NAMALWA (cell line): Measurements from ENCODE around the gene SLC2A4.

Experiments used
- DNase-seq: peaks from one replicate; pipeline ENCODE4 v3.0.0-alpha.2; 2015; ENCODE audit warnings: low spot score

The SLC2A4 gene

DNA sequence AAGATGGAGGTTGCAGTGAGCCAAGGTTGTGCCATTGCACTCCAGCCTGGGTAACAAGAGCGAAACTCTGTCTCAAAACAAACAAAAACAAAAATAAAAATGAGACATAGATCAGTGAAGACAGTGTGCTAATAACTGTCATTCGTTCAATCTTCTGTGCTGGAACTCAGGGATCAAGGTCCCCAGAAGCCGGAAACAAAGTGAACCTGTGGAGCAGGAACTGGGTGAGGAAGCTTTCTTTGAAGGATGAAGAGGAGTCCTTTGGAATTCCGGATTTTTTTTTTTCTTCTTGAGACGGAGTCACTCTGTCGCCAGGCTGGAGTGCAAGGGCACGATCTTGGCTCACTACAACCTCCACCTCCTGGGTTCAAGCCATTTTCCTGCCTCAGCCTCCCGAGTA is 2.1 kb upstream of the SLC2A4 start:
- DNase-seq: no peak

DNA sequence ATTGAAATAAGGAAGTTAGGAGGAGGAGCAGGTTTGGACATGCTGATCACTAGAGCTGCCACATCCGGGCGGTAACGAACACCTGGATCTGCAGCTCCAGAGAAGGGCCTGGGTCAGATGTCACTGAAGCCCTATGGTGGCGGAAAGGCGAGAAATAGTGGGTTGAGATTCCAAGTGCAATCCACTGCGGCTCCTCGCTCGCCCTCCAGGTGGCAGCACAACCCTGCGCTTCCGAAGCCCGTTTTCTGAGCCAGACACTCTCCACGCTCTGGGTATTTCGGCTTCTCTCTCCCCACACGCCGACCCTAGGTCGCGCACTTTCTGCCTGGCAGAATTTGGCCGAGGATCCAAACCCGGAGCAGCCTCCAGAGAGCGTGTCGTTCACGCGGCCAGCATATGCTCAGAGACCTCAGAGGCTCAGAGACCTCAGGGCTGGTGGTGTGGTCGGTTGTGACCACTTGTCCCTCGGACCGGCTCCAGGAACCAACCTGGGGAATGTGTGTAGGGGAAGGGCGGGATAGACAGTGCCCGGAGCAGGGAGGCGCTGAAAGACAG is 922 bp upstream of the SLC2A4 start:
- DNase-seq: peak; percentile 91

DNA sequence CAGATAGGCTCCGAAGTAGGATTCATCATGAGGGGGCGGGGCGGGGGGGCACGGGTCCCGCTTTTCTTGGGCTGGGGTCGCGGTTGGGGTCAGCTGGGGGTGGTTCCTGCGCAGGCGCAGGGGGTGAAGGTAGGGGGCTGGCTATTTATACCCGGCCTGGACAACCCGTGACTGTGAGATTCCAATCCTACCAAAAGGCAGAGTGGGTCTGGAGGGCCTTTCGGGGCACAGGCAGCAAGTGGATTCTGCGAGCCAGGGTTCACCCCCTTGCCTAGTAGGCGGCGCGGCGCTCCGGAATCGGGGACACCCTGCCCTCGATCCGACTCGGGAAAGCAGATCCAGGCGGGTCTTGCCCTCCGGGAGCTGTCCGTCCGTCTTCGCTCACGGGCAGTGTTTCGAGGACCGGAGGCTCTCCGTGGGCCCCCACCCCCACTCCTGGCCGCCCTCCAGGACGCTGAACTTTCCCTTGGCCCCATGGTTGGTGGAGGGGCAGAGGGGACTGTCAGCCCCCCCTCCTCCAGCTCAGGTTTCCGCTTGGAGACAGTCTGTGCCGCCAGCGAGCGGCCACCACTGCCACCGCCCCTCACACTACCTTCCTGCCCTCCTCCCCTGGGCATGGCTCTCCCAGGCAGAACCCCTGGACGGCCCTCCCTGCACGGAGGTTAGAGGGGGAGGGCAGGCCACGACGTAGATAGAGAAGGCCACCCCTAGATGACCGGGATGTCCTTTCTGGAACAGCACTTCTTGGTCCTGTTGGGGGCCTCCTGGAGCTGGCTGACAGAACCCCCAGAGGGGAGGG is 634 bp downstream of the SLC2A4 start:
- no peak for DNase-seq

DNA sequence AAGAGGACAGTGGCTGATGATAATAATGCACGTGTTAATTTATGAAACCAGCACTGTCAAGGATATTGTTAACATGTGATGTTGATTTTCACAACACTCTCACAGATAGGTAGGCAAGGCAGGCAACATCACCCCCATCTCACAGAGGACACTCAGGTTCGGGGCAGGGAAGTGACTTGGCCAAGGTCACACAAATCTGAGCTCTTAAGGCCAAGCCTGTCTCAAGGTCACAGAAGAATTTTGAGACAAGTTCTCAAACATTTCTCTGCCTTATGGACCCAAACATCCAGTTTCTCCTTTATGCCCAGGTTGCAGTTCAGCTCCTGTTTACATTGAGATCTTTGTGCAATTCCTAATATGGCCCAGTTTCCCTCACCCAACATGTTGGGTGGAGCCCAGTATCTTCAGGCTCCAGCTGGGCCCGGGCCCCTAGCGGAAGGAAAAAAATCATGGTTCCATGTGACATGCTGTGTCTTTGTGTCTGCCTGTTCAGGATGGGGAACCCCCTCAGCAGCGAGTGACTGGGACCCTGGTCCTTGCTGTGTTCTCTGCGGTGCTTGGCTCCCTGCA is 1.3 kb downstream of the SLC2A4 start:
- DNase-seq: peak; percentile 35

DNA sequence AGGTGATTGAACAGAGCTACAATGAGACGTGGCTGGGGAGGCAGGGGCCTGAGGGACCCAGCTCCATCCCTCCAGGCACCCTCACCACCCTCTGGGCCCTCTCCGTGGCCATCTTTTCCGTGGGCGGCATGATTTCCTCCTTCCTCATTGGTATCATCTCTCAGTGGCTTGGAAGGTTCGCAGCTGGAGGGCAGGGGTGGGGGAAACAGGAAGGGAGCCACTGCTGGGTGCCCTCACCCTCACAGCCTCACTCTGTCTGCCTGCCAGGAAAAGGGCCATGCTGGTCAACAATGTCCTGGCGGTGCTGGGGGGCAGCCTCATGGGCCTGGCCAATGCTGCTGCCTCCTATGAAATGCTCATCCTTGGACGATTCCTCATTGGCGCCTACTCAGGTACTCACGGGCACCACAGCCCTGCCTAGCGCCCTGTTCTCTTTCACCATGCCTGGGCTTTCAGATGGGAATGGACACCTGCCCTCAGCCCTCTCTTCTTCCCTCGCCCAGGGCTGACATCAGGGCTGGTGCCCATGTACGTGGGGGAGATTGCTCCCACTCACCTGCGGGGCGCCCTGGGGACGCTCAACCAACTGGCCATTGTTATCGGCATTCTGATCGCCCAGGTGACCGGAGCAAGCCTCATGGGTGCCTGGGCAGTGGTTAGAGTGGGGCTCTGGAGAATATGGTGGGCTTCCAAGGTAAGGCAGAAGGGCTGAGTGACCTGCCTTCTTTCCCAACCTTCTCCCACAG is 2.1 kb downstream of the SLC2A4 start:
- DNase-seq: no peak

DNA sequence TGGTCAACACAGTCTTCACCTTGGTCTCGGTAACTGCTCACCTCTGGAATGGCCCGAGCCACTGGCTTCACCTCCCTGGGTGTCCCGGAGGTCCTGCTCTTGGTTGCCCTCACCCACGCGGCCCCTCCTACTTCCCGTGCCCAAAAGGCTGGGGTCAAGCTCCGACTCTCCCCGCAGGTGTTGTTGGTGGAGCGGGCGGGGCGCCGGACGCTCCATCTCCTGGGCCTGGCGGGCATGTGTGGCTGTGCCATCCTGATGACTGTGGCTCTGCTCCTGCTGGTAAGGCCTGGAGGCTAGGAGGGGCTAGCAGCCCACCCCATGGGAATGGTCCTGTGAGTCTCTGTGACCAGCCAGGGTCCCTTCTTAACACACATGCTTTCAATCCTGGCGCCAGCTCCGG is 3.4 kb downstream of the SLC2A4 start:
- no peak for DNase-seq

DNA sequence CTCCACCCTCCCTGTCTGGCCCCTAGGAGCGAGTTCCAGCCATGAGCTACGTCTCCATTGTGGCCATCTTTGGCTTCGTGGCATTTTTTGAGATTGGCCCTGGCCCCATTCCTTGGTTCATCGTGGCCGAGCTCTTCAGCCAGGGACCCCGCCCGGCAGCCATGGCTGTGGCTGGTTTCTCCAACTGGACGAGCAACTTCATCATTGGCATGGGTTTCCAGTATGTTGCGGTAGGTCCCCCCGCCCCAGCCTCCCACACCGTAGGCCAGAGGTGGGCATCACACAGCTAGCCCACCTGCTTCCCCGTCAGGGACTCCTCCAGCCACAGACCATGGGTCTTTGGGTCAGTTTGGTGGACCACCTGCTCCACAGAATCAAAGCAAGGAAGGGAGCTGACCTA is 4.2 kb downstream of the SLC2A4 start:
- no peak for DNase-seq

DNA sequence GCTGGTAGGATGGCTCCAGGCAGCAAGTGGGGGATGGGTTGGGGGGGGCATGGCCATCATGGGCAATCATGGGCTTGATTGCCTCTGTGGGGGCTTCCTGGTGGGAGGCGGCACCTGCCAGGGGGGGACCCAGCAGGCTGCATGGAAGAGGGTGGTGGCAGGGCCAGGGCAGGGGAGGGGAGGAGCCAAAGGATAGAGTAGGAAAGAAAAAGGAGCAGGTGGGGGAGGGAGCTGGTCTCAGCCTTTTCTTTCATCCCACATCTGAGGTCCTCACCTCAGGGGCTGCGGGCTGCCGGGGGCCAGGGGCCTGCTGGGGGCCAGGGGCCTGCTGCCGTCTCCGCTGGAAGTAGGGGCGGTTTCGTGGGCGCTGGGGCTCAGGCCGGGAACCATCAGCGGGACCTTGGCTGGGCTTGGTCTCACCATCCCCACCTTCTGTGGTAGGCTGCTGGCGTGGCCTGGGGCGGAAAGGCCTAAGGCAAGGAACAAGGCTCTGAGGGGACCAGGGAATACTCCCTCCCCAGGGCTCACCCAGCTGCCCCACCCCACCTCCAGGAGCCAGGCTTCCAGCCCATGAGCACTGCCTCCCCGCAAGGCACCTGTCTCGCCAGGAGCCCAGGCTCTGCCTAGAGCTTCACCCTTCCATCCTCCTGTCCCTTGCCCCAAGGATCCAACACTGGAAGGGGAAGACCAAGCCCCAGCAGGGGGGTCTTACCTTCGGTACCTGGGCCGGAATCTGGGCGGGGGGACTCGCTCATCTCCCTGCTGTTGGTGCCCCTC is 7.9 kb downstream of the SLC2A4 start:
- DNase-seq: no peak

DNA sequence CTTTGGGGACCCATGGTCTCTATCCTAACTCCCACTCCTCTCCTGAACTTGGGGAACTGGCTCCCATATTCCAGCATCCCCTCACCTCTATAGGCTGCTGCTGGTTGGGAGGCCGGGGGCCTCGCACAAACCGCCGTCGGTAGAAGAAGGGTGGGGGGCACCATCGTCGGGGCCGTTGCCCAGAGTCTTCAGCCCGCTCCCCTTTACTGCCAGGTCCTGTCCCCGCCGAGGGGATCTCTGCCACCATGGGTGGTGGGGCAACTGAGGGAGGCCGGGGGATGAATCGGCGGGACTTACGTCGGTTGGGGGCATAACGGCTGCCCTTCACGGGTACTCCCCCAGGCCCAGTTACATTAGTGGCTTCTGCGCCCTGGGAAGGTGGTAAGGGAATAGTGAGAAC is 8.6 kb downstream of the SLC2A4 start:
- no peak for DNase-seq

DNA sequence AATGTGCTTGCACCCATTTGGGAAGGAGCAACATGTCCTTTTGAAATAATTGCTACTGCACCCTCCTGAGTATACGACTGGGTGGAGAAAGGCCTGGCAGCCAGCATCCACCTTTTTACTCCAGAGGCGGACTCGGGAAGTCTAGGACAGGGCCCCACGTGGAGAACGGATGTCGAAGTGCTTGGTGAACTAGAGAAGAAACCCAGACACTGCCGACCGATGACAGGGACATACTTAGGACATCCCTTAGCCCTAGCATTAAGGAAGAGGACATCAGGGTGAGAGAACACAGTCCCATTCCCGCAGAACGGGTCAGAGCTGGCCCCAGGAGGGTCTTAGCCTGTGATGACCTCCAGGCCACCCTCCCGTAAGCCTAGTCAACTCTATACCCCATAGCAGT is 9.2 kb downstream of the SLC2A4 start:
- DNase-seq: no peak

DNA sequence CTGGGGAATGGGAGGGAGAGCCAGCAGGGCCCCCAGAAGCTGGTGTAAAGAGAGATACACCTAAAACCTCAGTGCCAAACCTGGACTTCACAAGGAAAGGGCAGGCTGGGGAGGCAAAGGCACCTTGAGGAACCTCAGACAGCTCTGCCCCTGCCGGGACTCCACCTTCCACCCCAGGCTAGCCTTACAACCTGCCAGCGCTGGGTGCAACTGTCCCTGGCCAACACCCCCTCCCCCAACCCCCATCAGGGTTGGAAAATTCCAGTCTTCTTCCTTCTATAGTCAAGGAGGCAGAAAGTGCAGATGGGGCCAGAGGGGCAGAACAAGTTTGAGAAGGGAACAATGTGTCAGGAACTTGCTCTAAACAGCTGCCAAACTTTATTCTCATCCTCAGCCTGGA is 10.7 kb downstream of the SLC2A4 start:
- no peak for DNase-seq

DNA sequence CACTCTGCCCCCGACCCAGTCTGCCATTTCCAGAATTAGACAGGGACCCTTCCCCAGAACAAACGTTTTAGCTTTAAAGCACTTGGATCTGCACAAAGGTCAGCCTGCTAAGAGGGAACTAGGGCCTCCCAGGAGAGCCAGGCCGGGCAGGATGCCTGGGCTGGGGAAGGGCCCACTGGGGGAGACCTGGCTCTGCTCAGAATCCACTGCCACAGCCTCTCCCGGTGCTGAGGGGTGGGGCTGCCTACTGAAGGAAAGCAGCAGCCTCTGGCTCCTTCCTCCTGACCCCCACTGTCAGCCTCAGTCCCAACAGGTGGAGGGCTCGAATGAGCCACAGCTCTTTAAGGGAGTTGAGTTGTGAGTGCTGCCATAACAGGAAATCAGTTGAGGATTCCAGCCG is 11.2 kb downstream of the SLC2A4 start:
- DNase-seq: no peak

DNA sequence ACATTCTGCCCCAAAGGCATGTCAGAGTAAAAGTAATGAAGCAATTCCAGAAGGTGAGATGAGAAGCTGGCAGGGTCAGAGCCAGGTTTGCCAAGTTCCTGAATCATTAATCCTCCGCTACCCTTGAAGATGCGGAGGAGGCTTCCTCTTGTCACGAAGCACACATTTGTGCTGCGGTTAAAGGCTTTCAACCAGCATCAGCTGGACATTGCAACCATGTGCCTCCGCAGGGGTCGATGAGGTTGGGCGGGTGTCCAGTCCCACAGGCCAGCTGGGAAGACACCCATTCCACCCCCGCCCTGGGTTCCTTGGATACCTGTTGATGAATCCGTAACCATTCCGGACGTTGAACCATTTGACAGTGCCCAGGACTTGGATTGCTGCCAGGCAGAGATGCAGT is 11.6 kb downstream of the SLC2A4 start:
- no peak for DNase-seq

DNA sequence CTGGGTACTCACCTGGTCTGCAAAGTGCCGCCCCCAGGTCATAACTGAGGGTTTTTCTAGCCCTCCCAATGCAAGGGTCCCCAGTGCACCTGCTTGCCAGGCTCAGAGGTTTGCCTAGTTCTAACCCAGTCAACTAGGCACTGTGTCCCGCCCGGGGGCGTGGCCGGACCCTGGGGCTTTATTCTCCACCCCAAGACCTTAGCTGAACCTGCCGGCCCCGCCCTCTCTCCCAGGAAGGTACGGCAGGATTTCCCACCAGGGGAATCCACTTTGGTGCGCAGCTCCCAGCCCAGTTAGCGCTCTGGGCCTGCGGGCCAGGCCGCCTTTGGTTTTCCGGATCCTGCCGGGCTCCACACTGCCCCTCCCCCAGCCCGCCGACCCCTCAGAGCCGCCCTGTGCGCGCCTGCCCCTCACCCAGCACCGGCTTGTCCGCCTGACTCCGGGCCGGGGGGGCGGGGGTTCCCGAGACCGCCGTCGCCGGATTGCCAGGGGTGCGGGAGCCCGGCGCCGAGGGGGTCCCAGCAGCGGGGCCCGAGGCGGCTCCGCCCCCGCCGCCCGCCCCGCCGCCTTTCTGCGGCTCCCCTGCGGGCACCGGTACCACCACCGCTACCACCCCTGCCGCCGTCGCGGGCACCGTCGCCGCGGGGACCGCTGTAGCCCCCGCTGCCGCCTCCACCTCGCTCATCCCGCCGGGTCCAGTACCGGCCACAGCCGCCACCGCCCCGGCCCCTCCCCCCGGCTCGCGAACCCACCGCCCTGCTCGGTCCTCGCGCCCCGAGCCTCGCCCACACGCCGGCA is 12.5 kb downstream of the SLC2A4 start:
- DNase-seq: no peak

DNA sequence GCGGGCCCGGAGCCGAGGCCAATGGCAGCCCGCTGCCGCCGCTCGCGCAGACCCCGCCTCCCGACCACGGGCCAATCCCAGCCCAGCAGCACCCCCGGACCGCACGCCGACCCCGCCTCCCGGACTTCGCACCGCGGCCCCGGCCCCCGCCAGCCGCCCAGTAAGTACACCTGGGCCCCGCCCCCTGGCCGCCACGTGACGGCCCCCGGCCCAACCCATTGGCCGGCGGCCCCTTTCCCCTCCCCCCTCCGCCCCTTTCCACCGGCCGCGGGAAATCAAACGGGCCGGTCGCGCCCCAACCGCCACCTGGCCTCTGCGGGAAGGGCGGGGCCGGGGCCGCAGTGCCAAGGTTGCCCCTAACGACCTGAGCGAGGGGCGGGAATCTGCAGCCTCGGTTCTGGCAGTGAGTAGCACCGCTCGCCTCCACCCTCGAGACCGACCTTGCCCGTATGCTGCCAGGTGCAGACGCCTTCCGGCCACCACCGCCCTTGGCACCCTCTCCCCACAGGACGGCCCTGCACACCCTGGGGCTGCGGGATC is 13.2 kb downstream of the SLC2A4 start, which contains the start of gene YBX2:
TSS of gene YBX2 (minus strand) at position 26 of the 540 bp plus-strand sequence. CDS start 139 bp downstream, outside the sequence.
- DNase-seq: peak; percentile 81

DNA sequence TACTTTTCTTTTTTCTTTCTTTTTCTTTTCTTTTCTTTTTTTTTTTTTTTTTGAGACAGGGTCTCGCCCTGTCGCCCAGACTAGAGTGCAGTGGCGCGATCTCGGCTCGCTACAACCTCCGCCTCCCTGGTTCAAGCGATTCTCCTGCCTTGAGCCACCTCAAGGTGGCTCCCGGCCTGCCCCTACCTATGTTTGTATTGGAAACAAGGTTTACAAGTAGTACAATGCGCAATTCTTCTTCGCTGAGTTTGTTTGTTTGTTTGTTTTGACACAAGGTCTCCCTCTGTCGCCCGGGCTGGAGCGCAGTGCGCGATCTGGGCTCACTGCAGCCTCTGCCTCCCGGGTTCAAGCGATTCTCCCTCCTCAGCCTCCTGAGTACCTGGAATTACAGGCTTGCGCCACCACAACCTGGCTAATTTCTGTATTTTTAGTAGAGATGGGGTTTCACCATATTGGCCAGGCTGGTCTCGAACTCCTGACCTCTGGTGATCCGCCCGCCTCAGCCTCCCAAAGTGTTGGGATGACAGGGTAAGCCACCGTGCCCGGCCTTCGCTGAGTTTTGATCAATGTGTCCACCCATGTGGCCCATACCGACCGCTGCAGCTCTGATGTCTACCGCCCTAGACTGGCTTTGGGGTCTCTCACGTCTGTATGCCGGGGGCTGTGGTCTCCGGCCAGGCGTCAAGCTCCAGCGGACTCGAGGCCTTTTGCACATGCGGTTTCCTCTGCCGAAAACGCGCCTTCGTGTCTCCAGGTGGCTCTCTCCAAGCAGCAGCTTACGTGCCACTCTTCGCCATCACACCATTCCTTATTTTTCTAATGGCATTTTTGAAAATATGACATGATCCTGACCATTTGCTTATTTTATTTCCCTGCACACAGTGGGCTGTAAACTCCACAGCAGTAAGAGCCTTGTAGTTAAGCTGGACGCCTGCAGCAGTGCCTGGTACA is 14.0 kb downstream of the SLC2A4 start:
- no peak for DNase-seq

DNA sequence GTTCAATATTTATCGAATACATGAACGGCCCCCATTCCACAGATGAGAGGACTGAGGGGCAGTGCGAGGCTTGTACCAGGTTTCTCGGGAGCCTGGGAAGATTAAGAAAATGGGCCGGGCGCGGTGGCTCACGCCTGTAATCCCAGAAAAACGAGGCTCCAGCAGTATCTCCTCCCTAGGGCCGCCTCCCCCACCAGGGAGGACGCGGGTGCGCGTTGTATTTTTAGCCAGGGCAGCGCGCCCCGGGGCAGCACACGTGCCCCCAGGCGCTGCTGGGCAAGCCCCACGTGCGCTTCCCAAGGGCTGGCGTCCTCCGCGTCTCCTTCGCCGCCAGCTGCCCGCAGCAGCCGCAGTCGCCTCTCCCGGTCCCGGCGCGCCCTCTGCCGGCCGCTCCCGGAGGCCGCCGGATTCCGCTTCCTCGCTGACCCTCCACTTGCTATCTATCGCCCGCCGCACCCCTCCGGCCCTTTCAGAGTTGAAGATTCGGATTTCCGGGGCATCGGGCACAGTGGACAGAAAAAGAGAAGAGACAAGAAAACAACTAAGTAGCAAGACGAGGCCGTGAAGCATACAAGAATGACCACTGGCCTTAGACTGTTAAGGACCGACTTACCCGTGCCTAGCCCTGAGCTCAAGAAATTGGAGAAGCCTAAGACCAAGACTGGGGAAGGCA is 14.8 kb downstream of the SLC2A4 start:
- DNase-seq: peak; percentile 61

DNA sequence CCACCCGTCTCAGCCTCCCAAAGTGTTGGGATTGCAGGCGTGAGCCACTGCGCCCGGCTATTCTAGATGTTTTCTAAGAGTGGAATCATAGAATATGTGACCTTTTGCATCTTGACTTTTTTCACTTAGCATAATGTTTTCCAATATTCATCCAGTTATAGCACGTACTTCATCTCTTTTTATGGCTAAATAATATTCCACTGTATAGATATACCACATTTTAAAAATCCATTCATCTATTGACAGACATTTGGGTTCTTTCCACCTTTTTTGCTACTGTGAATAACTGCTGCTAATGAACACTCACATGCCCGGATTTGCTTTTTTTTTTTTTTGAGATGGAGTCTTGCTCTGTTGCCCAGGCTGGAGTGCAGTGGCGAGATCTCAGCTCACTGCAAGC is 22.7 kb downstream of the SLC2A4 start:
- DNase-seq: no peak
